ENCODE measurements around the gene FAM72B.
"Not testable (repeated sequence)": the region's sequence is repeated elsewhere in the genome, so short reads cannot be mapped to it uniquely, and the experiment has no call there.

FAM72B gene

DNA sequence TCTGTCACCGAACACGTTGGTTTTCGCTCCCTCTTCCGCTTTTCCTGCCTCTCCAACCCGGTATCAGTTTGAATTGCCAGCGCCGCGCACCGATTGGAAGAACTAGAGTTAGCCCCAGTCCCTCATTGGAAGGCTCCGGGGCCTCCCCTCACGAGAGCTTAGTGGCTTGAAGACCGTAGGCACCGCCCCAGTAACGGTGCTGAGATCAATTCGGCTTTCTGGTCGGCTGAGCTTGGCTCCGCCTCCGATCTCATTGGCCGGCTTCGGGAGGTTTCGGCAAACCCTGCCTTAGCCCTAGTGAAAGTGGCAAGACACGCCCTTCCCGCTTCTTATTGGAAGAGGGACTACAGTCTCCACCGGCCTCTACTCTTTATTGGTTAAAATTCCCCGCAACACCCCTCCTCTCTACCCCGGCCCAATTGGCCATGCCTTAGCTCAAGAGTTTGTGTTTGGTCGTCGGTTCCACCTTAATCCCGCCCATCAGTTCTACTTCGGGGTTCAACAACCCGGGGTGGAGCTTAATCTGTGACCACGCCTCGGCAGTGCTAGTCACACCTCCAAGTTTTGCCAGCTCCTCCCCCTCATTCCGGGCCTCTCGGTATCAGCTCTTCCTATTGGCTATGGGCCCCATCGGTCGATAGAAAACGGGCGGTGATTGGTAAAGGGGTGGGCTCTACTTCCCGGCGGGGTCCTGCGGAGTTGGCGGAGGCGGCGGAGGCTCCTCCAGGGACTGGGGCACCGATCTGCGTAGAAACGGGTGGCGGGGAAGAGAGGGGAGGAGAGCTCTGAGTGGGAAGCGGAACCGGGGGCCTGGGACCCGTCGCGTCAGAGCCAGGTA, at the start of gene FAM72B, which contains the start of gene SRGAP2C:
TSS of gene FAM72B (minus strand) at position 51 of the 838 bp plus-strand sequence. CDS start 851 bp downstream, outside the sequence.
TSS of gene SRGAP2C (plus strand) at position 686 of the 838 bp plus-strand sequence. CDS start 2,472 bp downstream, outside the sequence.
- peak; percentile 71 for DNase-seq (ENCODE audit: low read depth)

DNA sequence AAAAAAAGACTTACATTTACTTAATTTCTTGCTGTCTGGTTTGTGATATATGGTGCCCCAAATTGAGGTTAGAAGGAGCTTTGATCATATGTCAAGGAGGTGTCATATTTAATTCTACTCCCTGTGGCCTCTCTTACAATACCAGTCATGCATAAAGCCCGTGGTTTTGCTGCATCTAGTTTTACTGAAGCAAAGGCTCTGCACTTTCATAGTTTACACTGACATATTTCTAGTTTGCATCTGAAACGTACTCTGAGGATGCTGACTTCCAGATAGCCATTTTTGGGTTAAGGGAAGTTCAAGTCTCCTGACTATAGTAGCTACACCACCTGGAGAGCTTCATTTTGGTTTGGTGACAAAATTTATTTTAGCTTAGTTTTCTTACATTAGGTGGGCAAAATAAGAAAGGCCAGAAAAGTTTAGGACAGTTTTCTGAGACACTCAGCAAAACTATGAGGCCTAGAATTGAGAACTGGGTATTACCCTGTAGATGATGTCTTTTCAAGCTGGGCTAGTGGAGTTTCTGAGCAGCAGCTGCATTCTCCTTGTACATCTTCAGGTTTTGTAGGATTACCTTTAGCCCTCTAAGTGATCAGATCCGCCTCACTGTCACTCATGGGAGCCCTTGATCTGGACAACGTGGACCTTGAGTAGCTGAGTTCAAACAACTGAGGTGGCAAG, 48.4 kb upstream of the FAM72B start:
- not testable (repeated sequence) for DNase-seq (ENCODE audit: low read depth)

- DNase-seq (ENCODE audit: low read depth): not testable (repeated sequence)
Measured at GRCh38 chr1:121230636-121231035, 46.5 kb upstream of the FAM72B start.

DNA sequence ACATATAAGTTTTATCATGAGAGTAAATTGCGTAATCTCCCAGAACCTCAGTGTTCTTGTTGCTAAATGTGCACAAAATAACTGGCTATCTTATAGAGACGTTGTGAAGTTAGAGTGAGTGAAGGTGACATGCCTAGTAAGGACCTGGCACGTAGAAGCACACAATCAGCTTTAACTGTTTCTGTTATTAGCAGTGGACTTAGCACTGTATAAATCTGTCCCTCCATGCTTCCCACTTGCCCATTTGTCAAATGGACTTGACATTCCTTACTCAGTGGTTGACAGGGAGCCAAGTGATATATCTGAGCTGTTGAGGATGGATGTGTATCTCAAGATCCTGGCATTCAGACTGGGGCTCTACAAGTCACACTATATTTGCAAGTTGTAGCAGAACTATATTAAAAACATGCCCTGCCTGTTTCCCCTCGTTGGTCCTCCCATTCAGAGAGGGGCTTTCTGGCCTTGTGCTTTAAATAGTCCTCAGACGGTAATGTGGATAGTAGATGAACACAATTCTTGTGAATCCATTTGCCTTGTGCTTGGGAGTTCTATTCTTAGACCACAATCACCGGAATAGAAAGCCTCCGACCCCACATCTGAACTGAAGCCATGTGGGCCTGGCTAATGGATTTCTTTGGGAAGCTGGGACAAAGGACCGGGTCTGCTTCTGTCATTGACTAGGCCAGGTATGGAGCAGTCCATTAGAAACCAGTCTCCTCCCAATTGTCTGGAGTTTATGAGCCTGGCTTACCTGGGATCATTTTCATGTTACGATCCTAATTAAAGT, 43.6 kb upstream of the FAM72B start:
- DNase-seq (ENCODE audit: low read depth): not testable (repeated sequence)

GRCh38 chr1:121226925-121227324, 42.8 kb upstream of the FAM72B start:
- DNase-seq (ENCODE audit: low read depth): not testable (repeated sequence)

DNA sequence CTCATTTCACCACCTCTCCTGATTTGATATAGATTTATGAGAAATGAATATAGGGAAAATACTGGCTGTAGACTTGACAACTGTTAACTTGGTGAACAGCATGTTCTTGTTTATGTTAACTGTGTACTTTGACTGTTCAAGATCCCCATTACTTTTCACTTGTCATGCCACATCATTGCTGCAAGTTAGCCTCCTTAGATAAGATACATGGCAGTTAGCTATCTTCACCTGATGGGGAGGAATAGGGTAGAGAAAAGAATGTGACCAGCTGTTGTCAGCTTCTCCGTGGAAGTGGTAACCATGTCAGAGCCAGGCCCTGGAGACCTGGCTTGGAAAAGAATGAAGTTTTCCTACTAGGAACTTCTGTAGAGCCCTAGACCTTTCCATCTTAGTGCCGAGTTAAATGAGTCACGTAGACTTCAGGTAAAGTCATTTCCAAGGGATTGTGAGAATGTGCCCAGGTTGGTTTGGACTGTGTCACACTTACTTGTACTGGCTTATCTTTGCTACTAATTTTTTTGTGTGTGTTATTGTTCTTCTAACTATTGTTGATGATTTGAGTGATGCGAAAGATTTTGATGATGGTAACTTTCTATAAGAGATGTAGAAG, 42.3 kb upstream of the FAM72B start:
- DNase-seq (ENCODE audit: low read depth): not testable (repeated sequence)

GRCh38 chr1:121224714-121225113, 40.6 kb upstream of the FAM72B start:
- not testable (repeated sequence) for DNase-seq (ENCODE audit: low read depth)

- not testable (repeated sequence) for DNase-seq (ENCODE audit: low read depth)
Measured at GRCh38 chr1:121221770-121222169, 37.6 kb upstream of the FAM72B start.

- DNase-seq (ENCODE audit: low read depth): not testable (repeated sequence)
Measured at GRCh38 chr1:121216676-121217075, 32.5 kb upstream of the FAM72B start.

DNA sequence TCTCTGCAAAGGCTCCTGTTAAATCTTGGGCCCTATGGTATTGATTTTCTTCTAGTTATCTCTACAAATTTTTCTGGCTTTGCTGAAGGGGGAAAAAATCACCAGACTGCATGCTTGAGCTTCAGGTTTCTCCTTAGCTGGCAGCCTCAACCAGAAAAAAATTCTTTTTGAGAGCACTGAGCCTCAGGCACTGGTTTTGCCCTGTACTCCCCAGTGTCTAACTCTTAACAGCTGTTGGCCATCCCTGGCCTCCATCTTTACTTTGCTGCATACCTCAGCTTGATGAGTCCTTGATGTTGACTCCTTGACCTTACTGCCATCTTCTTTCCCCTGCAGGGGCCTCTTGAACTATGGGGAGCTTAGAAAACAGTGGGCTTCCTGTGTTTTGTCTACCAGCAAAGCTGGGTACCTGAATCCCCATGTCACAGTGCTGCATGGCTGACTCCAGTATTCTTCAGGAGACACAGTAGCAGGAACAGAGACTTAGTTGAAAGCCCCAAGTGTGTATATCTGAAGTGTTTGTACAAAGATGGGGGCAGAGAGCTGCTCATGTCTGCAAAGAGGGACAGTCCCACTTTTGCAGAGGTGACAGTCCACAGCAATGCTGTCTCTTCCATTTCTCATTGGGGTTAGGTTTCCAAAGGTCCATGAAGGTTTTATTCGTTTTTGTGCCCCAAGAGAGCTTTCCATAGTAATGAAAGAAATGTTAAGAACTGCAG, 31.7 kb upstream of the FAM72B start:
- DNase-seq (ENCODE audit: low read depth): not testable (repeated sequence)

- DNase-seq (ENCODE audit: low read depth): not testable (repeated sequence)
Measured at GRCh38 chr1:121214544-121215156, 30.5 kb upstream of the FAM72B start.

DNA sequence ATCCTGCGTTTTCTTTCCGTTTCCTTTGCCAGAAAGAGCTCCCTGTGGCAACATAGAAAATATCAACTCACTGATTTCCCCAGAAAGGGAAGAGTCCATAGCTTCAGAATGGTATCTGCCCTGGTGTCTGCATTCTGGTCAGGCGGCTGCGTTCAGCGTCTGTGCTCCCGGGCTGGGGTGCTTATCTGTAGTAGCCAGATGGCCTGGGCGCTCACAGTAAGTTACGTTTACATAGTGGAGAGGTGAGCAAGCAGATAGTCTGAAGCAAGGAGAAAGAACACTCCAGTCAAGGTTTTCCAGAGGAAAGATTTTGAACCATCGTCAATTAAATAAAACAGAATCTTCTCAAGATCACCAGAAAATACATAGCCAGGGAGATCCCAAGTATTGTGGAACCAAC, 29.4 kb upstream of the FAM72B start:
- DNase-seq (ENCODE audit: low read depth): not testable (repeated sequence)

DNA sequence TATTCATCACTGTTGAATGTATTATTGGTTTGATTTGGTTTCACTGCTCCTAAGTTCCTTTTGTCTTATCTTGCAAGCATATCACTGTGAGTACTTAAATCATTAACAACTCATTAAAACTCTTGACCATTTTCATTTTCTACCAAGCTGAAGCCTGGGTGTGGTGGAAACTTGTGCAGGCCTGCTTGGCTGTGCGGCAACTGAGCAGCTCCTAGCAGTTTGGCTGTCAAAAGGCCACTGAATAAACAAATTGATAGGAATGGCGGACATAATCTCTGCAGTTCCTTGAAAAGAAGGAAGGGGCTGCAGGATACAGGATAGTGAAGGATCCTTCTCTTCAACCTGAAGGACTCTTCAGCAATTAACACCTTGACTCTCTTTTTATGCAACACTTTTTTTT, 26.6 kb upstream of the FAM72B start:
- not testable (repeated sequence) for DNase-seq (ENCODE audit: low read depth)

DNA sequence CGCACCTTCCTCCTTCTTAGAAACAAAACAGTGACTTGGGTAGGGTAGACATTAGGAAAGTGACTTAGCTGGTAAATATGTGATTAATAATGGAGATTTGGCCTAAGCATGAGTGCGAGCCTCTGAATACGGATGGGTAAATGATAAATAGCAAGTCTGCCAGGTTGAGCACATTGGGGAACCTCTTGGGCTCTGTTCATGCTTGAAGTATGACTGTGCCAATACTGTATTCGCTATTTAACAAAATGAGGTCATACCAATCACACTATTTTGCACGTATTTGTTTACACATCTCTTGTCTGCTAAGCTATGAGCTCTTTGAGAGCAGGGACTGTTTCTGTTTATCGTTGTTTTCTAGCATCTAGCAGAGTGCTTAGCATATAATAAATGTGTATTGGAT, 24.2 kb upstream of the FAM72B start:
- not testable (repeated sequence) for DNase-seq (ENCODE audit: low read depth)

DNA sequence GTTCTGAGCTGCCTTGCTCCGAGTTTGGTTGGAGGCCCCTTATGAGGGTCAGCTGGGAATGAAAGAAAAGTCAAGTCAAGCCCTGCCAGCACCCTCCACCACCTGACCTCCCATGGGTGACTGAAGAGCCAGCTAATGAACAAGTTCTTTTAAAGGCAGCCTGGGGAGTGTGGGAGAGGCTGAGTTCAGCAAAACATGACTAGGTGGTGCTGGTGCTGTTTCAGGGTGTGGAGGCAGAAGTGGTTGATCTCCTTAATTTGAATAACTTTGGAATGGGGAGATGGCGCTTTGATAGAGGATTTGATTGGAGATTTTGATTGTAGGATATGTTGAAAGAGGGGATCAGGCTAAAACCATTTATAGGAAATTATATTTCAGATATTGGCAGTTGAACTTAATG, 23.2 kb upstream of the FAM72B start:
- DNase-seq (ENCODE audit: low read depth): not testable (repeated sequence)

DNA sequence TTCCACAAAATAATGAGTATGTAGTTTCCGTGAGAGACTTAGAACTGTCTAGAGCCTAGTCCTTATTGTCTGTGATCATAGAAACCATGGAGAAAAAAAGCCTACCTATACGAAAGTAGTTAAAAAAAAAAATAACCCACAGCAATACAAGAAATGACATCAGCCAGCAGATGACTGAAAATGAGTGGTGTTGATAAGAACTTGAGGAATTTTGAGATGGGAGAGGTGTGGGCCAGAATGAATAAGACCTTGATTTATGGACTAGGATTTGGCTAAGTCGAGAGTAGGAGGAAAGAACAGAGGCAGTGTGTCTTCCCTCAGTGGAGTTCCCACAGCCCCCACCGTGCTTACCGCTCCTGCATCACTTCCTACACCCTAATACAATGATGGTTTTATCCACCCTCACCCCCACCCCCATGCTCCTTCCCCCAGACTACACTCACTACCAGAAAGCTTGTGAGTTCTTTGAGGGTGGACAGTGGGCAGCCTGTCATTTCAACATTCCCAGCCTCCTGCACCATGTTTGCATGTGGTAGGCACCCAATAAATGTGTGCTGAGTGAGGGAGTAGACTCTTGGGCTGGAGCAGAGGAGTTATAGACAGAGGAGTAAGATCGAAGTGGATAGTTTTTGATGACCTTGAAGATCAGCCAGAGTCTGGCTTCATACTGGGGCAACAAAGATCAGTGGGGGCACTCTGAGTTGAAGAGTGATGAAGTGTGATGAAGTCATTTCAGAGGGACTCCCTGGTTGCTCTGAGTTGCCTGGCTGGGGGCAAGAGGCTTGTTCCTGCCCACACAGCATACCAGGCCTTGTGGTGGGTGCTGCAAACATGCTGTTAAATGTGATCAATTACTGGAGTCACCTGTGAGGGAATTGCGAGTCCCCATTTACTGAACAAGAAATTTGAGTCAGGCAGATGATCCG, 21.9 kb upstream of the FAM72B start:
- DNase-seq (ENCODE audit: low read depth): not testable (repeated sequence)

GRCh38 chr1:121202986-121203385, 18.8 kb upstream of the FAM72B start:
- not testable (repeated sequence) for DNase-seq (ENCODE audit: low read depth)

- not testable (repeated sequence) for DNase-seq (ENCODE audit: low read depth)
Measured at GRCh38 chr1:121200985-121201981, 17.1 kb upstream of the FAM72B start.

Measured in activated T-cell treated with anti-CD3 and anti-CD28 coated beads for 1 hour (primary cell).